Midbrain (tissue), 1 donor: ENCODE data around the gene TAPBP.
"Not testable (repeated sequence)": the region's sequence is repeated elsewhere in the genome, so short reads cannot be mapped to it uniquely, and the experiment has no call there.

Source experiments
- DNase-seq: peaks from one replicate; lab custom pipeline; 2025; lab: John Stamatoyannopoulos, UW

TAPBP gene

GRCh38 chr6:33296797-33297405 lies 17.0 kb downstream of the TAPBP start:
- no peak for DNase-seq

GRCh38 chr6:33295621-33296369 lies 18.1 kb downstream of the TAPBP start:
- DNase-seq, result no peak

- DNase-seq, result no peak
Observed at GRCh38 chr6:33294086-33294823, 19.6 kb downstream of the TAPBP start.

- no peak for DNase-seq
Observed at GRCh38 chr6:33292996-33293682, 20.7 kb downstream of the TAPBP start.

- DNase-seq, result no peak
Observed at GRCh38 chr6:33290459-33290858, 23.4 kb downstream of the TAPBP start.

GRCh38 chr6:33289784-33290315 lies 24.0 kb downstream of the TAPBP start:
- DNase-seq, result no peak

GRCh38 chr6:33288921-33289783 lies 24.7 kb downstream of the TAPBP start, which contains the start of the genes PFDN6 and WDR46:
Gene PFDN6 (plus strand): TSS chr6:33289601. CDS start chr6:33289857, 256 bp downstream.
Gene WDR46 (minus strand): TSS chr6:33289239. CDS start chr6:33289170, 69 bp downstream.
- DNase-seq, result peak; percentile 97

GRCh38 chr6:33288141-33288920 lies 25.5 kb downstream of the TAPBP start:
- DNase-seq, result no peak

GRCh38 chr6:33286946-33287914 lies 26.6 kb downstream of the TAPBP start:
- no peak for DNase-seq

- DNase-seq, result not testable (repeated sequence)
Observed at GRCh38 chr6:33285214-33285613, 28.7 kb downstream of the TAPBP start.

- DNase-seq, result no peak
Observed at GRCh38 chr6:33280539-33280938, 33.3 kb downstream of the TAPBP start.

- no peak for DNase-seq
Observed at GRCh38 chr6:33279971-33280511, 33.8 kb downstream of the TAPBP start.

GRCh38 chr6:33279257-33279695 lies 34.6 kb downstream of the TAPBP start:
- DNase-seq, result no peak

GRCh38 chr6:33278810-33279209 lies 35.1 kb downstream of the TAPBP start:
- no peak for DNase-seq

GRCh38 chr6:33278392-33278741 lies 35.5 kb downstream of the TAPBP start:
- no peak for DNase-seq

- no peak for DNase-seq
Observed at GRCh38 chr6:33277663-33278391, 36.1 kb downstream of the TAPBP start.

GRCh38 chr6:33276864-33277662 lies 36.8 kb downstream of the TAPBP start, which contains the start of gene B3GALT4:
Gene B3GALT4 (plus strand): TSS chr6:33277123. CDS start chr6:33277420, 297 bp downstream.
- peak; percentile 38 for DNase-seq
